22Rv1 (cell line): ENCODE data around the gene ATP8B2.

Source experiments
- CTCF ChIP-seq: fragments of 450-650 bp; IDR thresholded peaks from 2 replicates; pipeline ENCODE4 v1.5.1; 2017; ENCODE audit warnings: mild to moderate bottlenecking
- ZFX ChIP-seq: fragments of 450-650 bp; IDR thresholded peaks from 2 replicates; pipeline ENCODE4 v1.6.1; 2017; ENCODE audit warnings: antibody characterized with exemption, borderline replicate concordance

GRCh38 chr1:154398678-154399077, 73.4 kb downstream of the ATP8B2 start:
- TF ChIP-seq CTCF = no peak
- TF ChIP-seq ZFX = no peak
